HuH-7 (cell line): Measurements from ENCODE around the gene SERINC2.
A peak's percentile ranks its signal among the peaks of the same experiment; 100 is the strongest.

Experiments used
- DNase-seq: peaks from one replicate; pipeline ENCODE4 v3.0.0; 2011; ENCODE audit warnings: low spot score

The SERINC2 gene

DNA sequence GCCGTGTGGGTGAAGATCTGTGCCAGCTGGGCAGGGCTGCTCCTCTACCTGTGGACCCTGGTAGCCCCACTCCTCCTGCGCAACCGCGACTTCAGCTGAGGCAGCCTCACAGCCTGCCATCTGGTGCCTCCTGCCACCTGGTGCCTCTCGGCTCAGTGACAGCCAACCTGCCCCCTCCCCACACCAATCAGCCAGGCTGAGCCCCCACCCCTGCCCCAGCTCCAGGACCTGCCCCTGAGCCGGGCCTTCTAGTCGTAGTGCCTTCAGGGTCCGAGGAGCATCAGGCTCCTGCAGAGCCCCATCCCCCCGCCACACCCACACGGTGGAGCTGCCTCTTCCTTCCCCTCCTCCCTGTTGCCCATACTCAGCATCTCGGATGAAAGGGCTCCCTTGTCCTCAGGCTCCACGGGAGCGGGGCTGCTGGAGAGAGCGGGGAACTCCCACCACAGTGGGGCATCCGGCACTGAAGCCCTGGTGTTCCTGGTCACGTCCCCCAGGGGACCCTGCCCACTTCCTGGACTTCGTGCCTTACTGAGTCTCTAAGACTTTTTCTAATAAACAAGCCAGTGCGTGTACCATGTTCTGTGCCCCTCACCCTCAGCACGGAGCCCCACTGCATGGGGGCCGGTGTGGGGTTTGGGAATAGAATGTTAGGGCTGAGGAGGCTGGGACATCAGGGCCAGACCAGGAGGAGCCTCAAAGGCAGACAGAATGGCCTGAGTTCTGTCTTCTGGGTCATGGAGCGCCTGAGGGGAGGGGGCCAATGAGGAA lies 21.3 kb downstream of the SERINC2 start:
- no peak for DNase-seq

DNA sequence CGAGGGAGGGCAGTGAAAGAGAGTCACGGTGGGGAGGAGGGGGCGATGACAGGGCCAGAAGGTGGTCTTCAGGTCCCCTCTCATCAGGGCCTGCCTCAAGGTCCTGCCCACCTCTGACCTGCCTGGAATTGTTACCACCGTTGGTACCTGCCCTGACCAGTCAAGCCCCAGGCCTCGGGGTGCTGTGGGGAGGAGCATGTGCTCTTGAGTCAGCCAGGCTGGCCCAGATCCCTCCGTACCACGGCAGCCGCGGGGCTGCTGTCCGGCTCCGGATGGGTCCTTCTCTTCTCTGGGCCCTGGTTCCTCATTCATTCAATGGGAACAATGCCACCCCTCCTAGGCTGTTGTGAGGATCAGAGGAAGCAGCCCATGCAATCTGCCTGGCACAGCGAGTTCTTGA lies 22.0 kb downstream of the SERINC2 start:
- no peak for DNase-seq

DNA sequence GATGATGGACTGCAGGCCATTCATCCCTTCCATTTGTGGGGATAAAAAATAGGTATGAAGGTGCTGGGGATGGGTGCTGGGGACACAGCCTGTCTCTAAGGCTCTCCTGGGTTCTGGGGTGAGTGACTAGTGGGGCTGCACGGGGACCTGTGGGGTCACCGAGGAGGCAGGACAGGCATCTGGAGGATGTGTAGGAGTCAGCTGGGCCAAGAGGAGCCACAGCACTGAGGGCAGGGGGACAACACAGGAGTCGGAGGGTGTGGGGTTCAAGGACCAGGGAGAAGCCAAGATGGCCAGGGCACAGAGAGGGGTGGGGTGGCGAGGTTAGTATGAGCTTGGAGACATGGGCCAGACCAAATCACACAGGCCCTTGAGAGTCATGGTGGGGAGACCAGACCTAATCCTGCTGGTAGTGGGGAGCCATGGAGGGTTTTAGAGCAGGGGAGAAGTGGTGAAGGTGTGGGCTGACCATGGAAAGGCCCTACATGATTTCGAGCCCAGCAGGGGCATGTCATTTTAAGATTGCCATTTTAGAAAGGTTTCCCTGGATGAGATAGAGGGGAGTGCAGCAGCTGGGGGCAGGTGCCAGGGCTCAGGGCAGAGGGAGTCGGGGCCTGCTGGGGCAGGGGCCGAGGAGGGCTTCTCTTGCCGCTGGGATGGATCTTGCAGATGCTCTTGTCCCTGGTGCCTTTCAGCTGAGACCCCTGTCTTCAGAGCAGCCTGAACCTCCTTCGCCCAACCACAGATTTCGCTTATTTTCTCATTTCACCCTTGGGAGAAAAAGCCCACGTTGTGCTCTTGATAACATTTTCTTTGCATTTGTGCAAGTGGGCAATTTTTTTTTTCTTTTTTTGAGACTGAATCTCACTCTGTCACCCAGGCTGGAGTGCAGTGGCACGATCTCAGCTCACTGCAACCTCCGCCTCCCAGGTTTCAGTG lies 22.7 kb downstream of the SERINC2 start:
- no peak for DNase-seq

DNA sequence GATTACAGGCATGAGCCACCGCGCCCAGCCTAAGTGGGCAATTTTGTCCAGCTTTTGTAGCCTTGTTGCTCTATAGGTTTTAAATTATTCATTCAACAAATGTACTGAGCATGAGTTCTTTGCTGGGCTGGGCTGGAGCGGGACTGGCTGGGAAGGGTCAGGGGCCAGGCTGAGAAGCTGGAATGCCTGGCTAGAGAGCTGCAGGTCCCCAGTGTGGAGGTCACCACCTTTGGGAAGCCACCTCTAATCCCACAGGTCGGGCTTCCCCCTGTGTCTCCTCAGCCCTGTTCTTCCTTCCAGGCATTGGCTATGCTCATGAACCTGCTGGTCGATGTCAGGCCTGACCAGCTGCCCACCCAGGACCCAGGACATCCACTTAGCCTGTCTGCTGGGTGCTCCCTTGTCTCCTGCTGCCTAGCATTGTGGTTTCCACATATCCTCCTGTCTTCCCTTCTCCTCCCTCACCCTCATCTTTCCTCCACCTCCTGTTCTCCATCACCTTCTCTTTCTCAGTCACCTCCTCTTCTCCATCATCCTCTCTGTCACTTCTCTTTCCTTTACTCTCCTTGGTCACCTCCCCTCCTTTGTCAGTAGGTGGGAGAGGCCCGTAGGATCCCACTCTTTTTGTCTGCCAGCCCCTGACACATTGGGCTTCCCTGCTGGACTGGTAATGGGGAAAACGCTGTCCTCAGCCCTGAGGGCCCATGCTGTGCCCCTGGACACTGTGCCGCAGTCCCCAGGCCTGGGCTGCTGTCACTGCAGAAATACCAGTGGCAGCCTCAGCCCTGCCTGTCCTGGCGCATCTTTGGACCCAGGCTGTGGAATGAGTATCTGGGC lies 23.8 kb downstream of the SERINC2 start:
- no peak for DNase-seq

DNA sequence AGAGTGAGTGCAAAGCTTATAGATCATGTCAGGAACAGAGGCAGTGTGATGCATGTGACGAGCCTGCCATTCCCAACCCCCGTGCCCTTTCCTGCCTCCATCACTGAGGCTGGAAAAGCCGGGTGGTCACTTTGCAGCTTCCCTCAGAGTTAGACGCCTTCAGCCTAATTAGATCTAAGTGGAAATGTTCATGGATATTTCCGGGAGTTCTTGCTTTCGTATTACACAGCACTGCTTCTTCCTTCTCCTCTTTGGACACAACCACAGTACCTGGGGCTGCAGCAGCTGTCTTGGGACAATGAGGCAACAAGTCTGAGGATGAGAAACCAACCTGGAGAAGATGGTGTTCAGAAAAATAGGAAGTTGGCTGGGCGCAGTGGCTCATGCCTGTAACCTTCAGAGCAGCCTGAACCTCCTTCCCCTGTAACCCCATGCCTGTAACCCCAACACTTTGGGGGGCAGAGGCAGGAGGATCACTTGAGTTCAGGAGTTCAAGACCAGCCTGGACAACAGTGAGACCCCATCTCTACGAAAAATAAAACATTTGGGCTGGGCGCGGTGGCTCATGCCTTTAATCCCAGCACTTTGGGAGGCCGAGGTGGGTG lies 24.5 kb downstream of the SERINC2 start:
- DNase-seq, result no peak

DNA sequence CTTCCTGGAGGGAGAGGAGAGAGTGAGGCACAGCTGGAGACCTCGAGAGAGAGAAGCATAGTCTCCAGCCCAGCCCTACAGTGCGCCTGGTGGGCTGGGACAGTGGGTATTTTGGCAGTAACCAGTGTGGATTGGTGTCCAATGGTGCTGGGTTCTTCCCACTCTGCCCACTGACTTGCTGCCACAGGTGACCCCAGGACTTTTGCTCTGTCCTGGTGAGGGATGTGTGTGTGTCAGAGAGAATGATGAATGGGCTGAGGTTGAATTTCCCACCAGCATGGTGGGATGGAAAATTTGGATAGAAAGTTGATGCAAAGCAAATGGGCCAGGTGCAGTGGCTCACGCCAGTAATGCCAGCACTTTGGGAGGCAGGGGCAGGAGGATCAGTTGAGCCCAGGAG lies 26.3 kb downstream of the SERINC2 start:
- DNase-seq, result no peak

DNA sequence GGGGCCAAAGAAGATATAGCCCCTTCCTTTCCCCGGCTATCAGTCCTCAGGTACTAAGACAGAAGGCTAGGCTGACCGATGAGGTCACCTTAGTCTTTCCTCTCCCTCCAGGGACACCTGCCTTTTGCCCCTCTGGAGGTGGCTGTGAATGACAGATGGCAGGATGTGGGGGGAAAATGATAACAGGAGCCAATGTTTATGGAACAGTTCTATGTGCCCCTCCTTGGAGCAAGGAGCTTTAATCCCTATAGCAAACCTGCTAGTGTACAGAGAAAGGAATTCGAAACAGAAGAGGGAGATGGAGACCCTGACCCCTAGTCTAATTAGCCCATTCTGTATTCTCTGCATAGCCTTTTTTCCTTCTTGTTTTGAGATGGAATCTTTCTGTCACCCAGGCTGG lies 28.1 kb downstream of the SERINC2 start:
- DNase-seq, result no peak

DNA sequence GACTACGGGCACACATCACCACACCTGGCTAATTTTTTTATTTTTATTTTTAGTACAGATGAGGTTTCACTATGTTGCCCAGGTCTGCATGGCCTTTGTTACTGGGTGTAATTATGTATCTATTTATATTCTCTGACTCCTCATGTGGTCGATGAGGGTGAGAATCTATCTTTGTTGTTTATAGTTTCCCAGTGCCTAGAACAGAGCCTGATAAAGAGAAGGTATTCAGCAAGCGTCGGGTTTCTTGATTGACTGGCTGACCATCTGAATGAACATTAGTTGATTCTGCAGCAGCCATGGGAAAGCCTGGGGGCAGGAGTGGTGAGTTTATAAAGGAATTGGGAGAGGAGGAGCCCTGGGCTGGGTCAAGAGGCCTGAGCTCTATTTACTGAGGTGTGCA lies 28.5 kb downstream of the SERINC2 start:
- no peak for DNase-seq

DNA sequence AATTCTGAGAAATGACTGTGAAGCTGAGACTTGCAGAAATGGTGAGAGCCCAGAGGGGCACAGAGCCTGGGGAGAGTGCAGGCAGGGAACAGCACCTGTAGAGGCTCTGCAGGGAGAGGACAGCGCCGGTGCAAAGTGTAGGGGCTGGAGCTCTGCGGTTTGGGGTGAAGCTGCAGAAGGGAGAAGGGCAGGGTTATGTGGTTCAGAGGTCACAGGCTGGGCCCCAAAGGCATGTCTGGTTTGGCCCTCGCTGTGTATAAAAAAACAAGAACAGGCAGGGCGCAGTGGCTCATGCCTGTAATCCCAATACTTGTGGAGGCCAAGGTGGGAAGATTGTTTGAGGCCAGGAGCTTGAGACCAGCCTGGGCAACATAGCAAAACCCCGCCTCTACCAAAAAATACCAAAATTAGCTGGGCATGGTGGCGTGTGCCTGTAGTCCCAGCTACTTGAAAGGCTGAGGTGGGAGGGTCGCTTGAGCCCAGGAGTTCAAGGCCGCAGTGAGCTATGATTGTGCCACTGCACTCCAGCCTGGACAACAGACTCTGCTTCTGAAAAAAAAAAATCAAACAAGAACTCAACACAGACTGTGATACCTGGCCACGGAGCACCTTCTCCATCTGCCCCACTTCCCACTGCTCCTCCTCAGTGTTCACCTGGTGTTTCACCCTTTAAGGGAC lies 29.1 kb downstream of the SERINC2 start:
- no peak for DNase-seq

DNA sequence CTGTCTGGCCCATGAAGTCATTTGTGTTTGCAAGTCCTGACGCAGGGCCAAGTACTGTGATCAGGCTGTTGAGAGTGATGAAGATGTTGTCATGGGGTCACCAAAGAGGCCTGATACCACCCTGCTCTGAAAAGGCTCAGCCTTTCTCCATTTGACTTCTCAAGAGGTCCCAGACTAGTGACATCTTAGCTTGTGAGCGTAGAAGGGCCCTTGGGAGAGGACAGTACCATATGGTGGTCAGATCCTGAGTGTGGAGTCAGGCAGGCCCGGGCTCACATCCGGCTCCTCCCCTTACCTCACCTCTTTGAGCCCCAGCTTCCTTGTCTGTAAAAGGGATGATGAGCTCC lies 29.6 kb downstream of the SERINC2 start:
- DNase-seq, result no peak

DNA sequence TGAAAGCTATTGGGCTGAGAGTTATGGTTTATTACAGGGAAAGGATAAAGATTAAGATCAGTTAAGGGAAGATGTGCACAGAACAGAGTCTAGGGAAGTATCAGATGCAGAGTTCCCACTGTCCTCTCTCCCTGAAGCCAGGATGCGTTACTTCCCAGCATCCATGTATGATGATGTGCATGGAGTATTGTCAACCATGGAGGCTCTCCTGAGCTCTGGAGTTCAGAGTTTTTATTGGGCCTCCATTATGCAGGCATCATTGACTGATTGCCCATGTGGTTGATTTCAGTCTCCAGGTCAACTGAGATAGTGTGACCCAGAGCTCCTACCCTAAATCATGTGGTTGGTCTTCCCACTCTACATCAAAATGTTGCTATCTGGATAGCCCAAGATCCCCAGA lies 30.7 kb downstream of the SERINC2 start:
- DNase-seq, result no peak

DNA sequence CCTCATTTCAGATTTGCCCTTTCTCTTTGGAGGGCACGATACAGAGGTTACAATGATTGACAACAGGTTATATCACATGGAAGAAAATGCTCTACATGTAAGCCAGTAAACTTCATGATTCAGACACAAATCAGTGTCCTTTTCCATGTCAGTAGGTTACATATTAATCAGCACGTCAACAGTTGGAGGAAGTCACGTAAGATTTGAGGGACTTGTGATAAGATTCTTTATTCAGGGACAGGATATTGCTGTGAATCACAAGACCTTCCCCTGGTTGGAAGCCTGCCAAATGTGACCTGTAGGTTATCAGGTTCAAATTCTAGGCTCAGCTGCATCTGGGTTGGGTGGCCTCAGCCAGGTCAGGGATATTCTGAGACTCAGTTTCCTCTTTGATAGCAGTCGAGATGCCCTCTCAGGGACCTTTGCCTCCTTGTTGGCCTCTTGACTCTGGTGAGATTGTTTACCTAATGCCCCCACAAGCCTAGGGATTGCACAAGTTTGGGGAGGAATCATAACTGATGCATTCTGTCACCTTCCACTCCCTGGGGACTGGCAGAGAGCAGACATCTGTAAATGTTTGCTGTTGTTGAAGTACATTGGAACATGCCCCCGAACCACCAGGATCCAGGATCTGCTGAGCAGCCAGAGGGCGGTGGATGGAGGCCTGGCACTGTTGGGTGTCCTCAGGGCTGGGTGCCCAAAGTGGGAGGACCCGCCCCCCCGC lies 31.9 kb downstream of the SERINC2 start:
- peak; percentile 58 for DNase-seq

DNA sequence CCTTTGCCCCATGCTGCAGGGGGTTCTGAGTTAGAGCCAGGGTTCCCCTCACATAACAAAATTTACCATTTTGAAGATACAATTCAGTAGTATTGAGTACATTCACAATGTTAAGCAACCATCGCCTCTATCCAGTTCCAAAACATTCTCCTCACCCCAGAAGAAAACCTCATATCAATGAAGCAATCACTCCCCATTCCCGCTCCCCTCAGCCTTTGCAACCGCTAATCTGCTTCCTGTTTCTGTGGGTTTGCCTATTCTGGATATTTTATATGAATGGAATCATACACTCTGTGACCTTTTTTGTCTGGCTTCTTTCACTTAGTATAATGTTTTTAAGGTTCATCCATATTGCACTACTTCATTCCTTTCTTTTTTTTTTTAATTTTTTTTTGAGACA lies 32.9 kb downstream of the SERINC2 start:
- no peak for DNase-seq

DNA sequence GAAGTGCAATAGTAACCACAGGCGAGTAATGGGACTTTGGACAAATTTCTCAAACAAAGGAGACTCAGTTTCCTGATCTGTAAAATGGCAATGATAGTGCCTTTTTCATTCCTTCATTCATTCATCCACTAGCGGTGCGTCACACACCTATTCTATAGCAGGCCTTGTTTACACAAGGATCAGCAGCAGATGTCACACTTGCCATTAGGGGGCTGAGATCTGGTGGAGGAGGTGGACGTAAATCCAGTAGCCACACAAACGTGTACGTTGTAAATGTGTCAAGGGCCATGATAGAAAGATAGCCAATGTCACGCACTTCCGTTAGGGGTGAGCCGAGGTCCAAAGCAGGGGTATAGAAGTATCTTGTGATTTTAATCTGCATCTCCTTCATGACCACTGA lies 34.2 kb downstream of the SERINC2 start:
- no peak for DNase-seq

DNA sequence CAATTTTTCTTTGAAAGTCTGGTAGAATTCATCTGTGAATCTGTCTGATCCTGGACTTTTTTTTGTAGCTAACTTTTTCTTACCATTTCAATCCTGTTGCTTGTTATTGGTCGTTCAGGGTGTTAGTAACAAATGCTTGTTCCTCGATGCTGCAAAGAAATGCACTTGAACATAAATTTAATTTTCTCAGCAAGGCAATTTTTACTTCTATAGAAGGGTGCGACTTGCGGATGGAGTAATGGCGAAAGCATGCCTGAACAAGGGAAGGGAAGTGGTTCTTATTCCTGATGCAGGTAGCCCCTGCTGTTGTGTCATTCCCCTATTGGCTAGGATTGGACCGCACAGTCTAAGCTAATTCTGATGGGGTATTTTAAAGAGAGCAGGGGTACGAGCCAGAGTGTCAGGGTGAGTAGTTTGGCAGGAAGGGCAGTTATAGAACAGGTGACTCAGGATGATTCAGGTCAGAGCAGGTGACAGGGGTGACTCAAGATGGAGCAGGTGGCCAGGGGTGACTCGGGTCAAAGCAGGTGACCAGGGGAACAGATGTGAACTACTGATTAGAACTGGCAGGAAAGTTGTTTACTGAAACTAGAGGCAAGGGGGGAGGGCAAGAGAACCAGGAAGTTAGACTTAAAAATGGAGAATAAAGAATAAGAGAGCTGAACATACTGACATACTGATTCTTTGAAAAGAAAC lies 40.5 kb downstream of the SERINC2 start:
- DNase-seq, result no peak

DNA sequence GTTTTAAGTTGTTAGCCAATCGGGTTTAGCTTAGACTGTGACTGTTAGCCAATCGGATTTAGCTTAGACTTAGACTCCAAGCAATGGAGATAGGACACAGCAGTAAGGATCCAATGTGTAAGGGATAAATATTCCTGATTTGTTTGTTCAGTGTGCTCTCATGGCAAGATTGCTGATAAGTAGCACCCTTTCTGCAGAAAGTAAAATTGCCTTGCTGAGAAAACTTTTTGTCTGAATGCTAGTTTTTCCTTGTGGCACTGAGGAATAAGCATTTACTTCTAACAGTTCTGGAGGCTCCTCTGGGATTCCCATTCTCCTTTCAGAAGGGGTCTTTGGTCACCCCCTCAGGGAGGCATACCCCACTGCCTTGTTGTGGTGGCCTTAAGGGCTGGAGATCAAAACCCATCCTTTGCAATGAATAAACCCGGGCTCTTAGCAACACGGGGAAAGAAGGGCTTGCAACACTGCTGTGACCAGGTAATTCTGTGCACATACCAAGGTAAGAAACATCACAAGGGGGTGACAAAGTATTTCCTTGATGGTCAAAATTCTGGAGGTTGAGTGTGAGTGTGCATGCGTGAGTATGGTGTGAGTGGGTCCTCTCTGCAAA lies 45.4 kb downstream of the SERINC2 start:
- DNase-seq, result no peak

DNA sequence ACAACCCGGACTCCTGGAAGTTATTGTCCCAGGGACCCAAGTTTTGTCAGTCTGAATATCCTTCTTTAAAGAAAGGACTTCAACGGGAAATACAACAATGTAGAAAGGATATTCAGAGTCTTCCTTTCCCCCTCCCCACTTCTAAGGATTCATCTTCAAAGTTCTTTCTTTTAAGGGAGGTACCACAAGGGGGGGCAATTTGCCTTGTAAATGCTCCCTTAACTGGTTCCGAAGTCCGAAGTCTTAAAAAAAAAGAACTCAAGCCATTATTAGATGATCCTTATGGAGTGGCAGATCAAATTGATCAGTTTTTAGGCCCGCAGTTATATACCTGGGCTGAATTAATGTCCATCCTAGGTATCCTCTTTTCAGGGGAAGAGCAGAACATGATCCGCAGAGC lies 47.0 kb downstream of the SERINC2 start:
- DNase-seq, result no peak

DNA sequence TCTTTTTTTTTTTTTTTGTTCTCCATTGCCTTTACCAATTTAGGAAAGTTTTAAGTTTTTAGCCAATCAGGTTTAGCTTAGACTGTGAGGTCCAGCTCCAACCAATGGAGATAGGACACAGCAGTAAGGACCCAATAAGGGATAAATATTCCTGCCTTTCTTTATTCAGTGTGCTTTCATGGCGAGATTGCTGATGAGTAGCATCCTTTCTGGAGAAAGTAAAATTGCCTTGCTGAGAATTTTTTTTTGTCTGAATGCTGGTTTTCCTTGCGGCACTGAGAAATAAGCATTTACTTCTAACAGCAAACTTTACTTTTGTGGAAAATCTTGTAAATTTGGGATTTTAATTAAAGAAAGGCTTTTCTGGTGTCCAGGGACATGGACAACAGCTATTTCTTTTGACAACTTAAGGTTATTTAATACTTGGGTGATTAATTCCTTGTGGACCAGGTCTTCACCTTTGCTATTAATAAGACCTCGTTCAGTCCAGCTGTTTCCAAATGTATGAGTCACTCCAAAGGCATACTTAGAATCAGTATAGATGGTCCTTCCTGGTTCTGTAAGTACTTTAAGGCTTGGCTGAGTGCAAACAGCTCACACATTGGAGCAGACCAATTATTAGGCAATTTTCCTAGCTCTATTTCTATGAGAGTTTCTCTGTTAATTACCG lies 54.1 kb downstream of the SERINC2 start:
- no peak for DNase-seq

DNA sequence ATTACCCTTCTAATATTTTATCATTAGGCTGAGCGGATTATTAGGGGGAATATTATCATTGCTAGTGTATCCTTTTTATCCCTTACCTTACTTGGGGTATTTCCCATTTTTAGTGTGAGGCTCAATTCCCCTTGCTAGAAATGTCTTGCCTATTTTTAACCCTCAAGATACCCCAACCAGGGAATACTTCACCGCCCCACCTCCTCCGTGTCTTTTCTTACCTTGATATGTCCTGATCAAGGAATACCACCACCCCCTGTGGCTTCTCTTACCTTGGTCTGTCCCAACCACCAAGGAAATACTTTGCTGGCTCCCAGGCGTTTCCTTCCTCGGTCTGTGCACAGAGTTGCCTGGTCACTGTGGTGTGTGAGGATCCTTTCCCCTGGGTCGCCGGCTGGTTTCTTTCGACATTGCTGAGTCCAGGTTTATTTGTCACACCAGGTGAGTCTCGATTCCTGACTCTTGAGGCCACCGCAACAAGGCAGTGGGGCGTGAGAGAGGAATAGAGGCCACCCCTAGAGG lies 57.8 kb downstream of the SERINC2 start:
- DNase-seq, result no peak
